Measurements from ENCODE around the gene INPP4B. TPM values are rescaled to one million over a fixed set of nuclear protein-coding genes. Genes with fewer than 3 reads are reported as not detected.
A peak's percentile ranks its signal among the peaks of the same experiment; 100 is the strongest.
"Not testable (repeated sequence)": the region's sequence is repeated elsewhere in the genome, so short reads cannot be mapped to it uniquely, and the experiment has no call there.

INPP4B gene
- total RNA-seq, 1 experiment from 2014 or later: 53.7 TPM

DNA sequence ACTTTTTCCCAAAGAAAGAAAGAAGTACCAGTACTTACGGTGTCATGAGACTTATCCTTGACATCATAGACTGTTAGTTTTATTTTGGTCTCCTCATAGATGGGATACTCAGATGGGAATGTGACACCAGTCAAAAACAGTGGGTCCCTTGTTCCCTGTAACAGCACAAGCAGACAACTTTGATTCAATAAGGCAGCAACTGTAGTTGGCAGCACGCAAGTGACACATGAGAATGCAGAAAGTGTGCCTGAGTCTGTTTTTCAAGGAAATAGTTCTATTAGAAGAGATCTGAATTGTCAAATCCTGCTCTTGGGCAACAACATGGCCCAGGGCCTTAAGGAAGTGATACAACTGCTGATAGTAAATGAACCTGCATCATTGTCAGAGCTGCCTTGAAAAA is 443.2 kb downstream of the INPP4B start:
- H3K9me2 ChIP-seq (ENCODE audit: insufficient read depth): no peaks in the 10 kb centered on the region
- no peaks in the 10 kb centered on the region for H3K9me3 ChIP-seq (ENCODE audit: insufficient read depth, low read depth)
- no peaks in the 10 kb centered on the region for H4K20me1 ChIP-seq (ENCODE audit: insufficient read depth)
- no peak overlapping the region for H2AFZ ChIP-seq
- peak in 1 of 2 experiments; percentile 64 for DNase-seq
- peaks cover 15% of the 10 kb centered on the region for H3F3A ChIP-seq (ENCODE audit: insufficient read depth, low read depth)
- no peak for TF ChIP-seq EZH2 (IDR thresholded peaks at IDR 0.05; ENCODE audit: low read depth)
- POLR2A ChIA-PET (ENCODE audit: unreplicated experiment): interaction anchor here (0.8 kb wide), 1 partner anchor 71 kb away, joined by 7 read pairs; no protein-coding TSS in a partner anchor
- H3K36me3 ChIP-seq (ENCODE audit: low read depth): peaks cover 12% of the 10 kb centered on the region
- intact Hi-C loops (cut with micrococcal nuclease; ENCODE audit: unreplicated experiment): loop anchor here (10.0 kb wide), 1 partner anchor 48 kb away; no protein-coding TSS in a partner anchor
- CTCF ChIA-PET: no interaction called here
- no peaks in the 10 kb centered on the region for H3K27me3 ChIP-seq (ENCODE audit: insufficient read depth, low read depth)
- BruUV-seq (replicated peaks): no TSS peak
- H3K4me3 ChIP-seq: no peak overlapping the region
- peaks cover 48% of the 10 kb centered on the region for H3K4me1 ChIP-seq (replicated peaks; ENCODE audit: insufficient read depth)
- no peak overlapping the region for H3K4me2 ChIP-seq
- H3K27ac ChIP-seq: peak overlapping the region; percentile 41; the same call in 1 of the 2 replicates
- peaks cover 22% of the 10 kb centered on the region; the same call in 1 of the 2 replicates for H3K79me2 ChIP-seq (ENCODE audit: low read depth)

DNA sequence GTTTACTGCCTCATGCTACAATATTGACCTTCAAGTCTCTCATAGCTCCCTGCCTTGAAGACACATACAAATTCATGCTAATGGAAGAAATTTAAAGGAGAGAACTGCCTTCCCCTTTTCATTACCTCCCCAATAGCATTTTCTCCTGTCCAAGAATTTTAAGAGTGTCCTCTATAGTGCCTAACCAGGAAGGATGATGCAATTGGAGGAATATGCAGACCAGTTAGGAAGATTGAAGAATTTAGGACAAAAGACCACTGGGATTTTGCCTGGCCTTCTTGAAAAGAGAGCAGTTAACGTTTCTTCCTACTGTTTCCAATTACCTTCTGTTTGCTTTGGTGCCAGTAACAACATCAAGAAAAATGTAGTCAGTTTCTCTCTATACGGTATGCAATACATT is 443.9 kb downstream of the INPP4B start:
- peaks cover 18% of the 10 kb centered on the region; the same call in 1 of the 2 replicates for H3K79me2 ChIP-seq (ENCODE audit: low read depth)
- H3K4me3 ChIP-seq: no peak overlapping the region
- no peak overlapping the region for H2AFZ ChIP-seq
- no peaks in the 10 kb centered on the region for H3K9me3 ChIP-seq (ENCODE audit: insufficient read depth, low read depth)
- no peak for DNase-seq
- intact Hi-C loops (cut with micrococcal nuclease; ENCODE audit: unreplicated experiment): loop anchor here (10.0 kb wide), 1 partner anchor 47 kb away; no protein-coding TSS in a partner anchor
- no peaks in the 10 kb centered on the region for H3K9me2 ChIP-seq (ENCODE audit: insufficient read depth)
- no TSS peak for BruUV-seq (replicated peaks)
- no peak overlapping the region for H3K4me2 ChIP-seq
- ChIA-PET POLR2A (ENCODE audit: unreplicated experiment) (no interaction called here), CTCF (no interaction called here)
- TF ChIP-seq, protein P1, sequence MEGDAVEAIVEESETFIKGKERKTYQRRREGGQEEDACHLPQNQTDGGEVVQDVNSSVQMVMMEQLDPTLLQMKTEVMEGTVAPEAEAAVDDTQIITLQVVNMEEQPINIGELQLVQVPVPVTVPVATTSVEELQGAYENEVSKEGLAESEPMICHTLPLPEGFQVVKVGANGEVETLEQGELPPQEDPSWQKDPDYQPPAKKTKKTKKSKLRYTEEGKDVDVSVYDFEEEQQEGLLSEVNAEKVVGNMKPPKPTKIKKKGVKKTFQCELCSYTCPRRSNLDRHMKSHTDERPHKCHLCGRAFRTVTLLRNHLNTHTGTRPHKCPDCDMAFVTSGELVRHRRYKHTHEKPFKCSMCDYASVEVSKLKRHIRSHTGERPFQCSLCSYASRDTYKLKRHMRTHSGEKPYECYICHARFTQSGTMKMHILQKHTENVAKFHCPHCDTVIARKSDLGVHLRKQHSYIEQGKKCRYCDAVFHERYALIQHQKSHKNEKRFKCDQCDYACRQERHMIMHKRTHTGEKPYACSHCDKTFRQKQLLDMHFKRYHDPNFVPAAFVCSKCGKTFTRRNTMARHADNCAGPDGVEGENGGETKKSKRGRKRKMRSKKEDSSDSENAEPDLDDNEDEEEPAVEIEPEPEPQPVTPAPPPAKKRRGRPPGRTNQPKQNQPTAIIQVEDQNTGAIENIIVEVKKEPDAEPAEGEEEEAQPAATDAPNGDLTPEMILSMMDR (conservative IDR thresholded peaks at IDR 0.05): no peak
- no peak for TF ChIP-seq EZH2 (IDR thresholded peaks at IDR 0.05; ENCODE audit: low read depth)
- peaks cover 12% of the 10 kb centered on the region for H3K36me3 ChIP-seq (ENCODE audit: low read depth)
- no peaks in the 10 kb centered on the region for H4K20me1 ChIP-seq (ENCODE audit: insufficient read depth)
- peaks cover 41% of the 10 kb centered on the region for H3K4me1 ChIP-seq (replicated peaks; ENCODE audit: insufficient read depth)
- no peaks in the 10 kb centered on the region for H3K27me3 ChIP-seq (ENCODE audit: insufficient read depth, low read depth)
- H3F3A ChIP-seq (ENCODE audit: insufficient read depth, low read depth): peaks cover 9% of the 10 kb centered on the region
- no peak overlapping the region for H3K27ac ChIP-seq

DNA sequence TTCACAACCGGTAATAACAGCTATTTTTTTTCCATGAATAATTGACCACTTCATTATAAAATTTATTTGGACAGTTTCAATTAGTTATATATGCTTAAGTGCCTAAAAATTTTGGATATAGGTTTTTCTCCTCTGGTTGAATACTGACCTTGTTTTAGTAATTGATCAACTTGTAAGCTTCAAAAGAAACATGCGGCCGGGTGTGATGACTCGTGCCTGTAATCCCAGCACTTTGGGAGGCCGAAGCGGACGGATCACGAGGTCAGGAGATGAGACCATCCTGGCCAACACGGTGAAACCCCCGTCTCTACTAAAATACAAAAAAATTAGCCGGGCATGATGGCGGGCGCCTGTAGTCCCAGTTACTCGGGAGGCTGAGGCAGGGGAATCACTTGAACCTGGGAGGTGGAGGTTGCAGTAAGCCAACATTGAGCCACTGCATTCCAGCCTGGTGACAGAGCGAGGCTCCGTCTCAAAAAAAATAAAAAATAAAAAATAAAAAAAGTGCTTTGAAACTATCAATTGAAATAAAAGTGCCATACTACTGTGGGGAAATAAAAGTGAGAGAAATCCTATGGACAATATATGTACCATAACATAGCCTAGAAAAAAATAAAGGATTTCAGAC is 448.6 kb downstream of the INPP4B start:
- H3K9me2 ChIP-seq (ENCODE audit: insufficient read depth); H3K79me2 ChIP-seq (ENCODE audit: low read depth); H3K4me3 ChIP-seq; H2AFZ ChIP-seq; DNase-seq; H3K27me3 ChIP-seq (ENCODE audit: insufficient read depth, low read depth); POLR2A ChIA-PET (ENCODE audit: unreplicated experiment); CTCF ChIA-PET; H3K27ac ChIP-seq; intact Hi-C loops (cut with micrococcal nuclease; ENCODE audit: unreplicated experiment); H3F3A ChIP-seq (ENCODE audit: insufficient read depth, low read depth); H4K20me1 ChIP-seq (ENCODE audit: insufficient read depth); BruUV-seq (replicated peaks); H3K4me1 ChIP-seq (replicated peaks; ENCODE audit: insufficient read depth); H3K4me2 ChIP-seq; H3K9me3 ChIP-seq (ENCODE audit: insufficient read depth, low read depth): not testable (repeated sequence)
- H3K36me3 ChIP-seq (ENCODE audit: low read depth): peaks cover 21% of the 10 kb centered on the region

DNA sequence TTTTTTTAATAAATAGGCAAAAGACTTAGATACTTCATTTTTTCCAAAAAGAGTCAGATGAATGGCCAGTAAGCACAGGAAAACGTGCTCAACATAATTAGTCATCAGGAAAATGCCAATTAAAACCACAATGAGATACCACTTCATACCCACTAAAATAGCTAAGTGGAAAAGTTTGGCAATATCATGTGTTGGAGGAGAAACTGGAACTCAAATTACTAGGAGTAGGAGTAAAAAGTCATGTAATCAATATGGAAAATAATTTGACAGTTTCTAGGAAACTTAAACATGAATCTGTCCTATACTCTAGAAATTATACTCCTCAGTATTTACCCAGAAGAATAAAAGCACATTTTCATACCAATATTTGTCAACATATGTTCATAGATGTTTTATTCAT is 449.8 kb downstream of the INPP4B start:
- H3K4me1 ChIP-seq (replicated peaks; ENCODE audit: insufficient read depth): 0 out of 2 replicates have a peak, but pooled peaks cover 5% of the 10 kb centered on the region
- H3K27ac ChIP-seq: peak overlapping the region; percentile 5; the same call in 1 of the 2 replicates
- ChIA-PET POLR2A (ENCODE audit: unreplicated experiment) (interaction anchor here (0.6 kb wide), 1 partner anchor 201 kb away, joined by 4 read pairs; no protein-coding TSS in a partner anchor), CTCF (no interaction called here)
- H3K27me3 ChIP-seq (ENCODE audit: insufficient read depth, low read depth): no peaks in the 10 kb centered on the region
- peaks cover 3% of the 10 kb centered on the region; the same call in 1 of the 2 replicates for H3K9me3 ChIP-seq (ENCODE audit: insufficient read depth, low read depth)
- H3F3A ChIP-seq (ENCODE audit: insufficient read depth, low read depth): no peaks in the 10 kb centered on the region
- H4K20me1 ChIP-seq (ENCODE audit: insufficient read depth): no peaks in the 10 kb centered on the region
- no peak for DNase-seq
- TF ChIP-seq, protein P1 (conservative IDR thresholded peaks at IDR 0.05): no peak
- TF ChIP-seq EZH2 (IDR thresholded peaks at IDR 0.05; ENCODE audit: low read depth): no peak
- no peak overlapping the region for H3K4me3 ChIP-seq
- intact Hi-C loops (cut with micrococcal nuclease; ENCODE audit: unreplicated experiment): no loop called here
- H3K79me2 ChIP-seq (ENCODE audit: low read depth): peaks cover 3% of the 10 kb centered on the region; the same call in 1 of the 2 replicates
- no peak overlapping the region for H3K4me2 ChIP-seq
- BruUV-seq (replicated peaks): no TSS peak
- H2AFZ ChIP-seq: no peak overlapping the region
- H3K9me2 ChIP-seq (ENCODE audit: insufficient read depth): no peaks in the 10 kb centered on the region
- H3K36me3 ChIP-seq (ENCODE audit: low read depth): peaks cover 15% of the 10 kb centered on the region
